Activated naive CD8-positive, alpha-beta T cell treated with anti-CD3 and anti-CD28 coated beads, Interleukin-2, amount 50 U/mL, for 24 hours (primary cell): ENCODE data around the gene CFB.

ENCODE experiments used
- ATAC-seq: fragments of 150-1000 bp; cut with Tn5 transposase; one replicate; pipeline ENCODE4 v1.10.0; 2021
- DNase-seq: peaks from one replicate; pipeline ENCODE4 v3.0.0; 2021
- H3K27ac Mint-ChIP-seq: one replicate; pipeline ENCODE4 v1.8.0; 2021; ENCODE audit warnings: mild to moderate bottlenecking, mixed read lengths
- H3K27me3 Mint-ChIP-seq: one replicate; pipeline ENCODE4 v1.8.0; 2021; ENCODE audit warnings: mixed read lengths
- H3K36me3 Mint-ChIP-seq: one replicate; pipeline ENCODE4 v1.8.0; 2021; ENCODE audit warnings: low read depth, mixed read lengths
- H3K4me1 Mint-ChIP-seq: one replicate; pipeline ENCODE4 v1.8.0; 2021; ENCODE audit warnings: mixed read lengths
- H3K4me3 Mint-ChIP-seq: one replicate; pipeline ENCODE4 v1.8.0; 2021; ENCODE audit warnings: mild to moderate bottlenecking, moderate library complexity, mixed read lengths
- H3K9me3 Mint-ChIP-seq: one replicate; pipeline ENCODE4 v1.8.0; 2021; ENCODE audit warnings: mixed read lengths

Gene CFB

DNA sequence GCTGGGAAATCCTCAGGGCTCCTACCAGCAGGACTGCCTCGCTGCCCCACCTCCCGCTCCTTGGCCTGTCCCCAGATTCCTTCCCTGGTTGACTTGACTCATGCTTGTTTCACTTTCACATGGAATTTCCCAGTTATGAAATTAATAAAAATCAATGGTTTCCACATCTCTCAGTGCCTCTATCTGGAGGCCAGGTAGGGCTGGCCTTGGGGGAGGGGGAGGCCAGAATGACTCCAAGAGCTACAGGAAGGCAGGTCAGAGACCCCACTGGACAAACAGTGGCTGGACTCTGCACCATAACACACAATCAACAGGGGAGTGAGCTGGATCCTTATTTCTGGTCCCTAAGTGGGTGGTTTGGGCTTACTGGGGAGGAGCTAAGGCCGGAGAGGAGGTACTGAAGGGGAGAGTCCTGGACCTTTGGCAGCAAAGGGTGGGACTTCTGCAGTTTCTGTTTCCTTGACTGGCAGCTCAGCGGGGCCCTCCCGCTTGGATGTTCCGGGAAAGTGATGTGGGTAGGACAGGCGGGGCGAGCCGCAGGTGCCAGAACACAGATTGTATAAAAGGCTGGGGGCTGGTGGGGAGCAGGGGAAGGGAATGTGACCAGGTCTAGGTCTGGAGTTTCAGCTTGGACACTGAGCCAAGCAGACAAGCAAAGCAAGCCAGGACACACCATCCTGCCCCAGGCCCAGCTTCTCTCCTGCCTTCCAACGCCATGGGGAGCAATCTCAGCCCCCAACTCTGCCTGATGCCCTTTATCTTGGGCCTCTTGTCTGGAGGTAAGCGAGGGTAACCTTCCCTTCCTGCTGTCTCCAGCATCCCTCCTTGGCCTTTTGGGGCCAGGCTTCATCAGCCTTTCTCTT, at the start of gene CFB:
Gene CFB, plus strand, starts transcription at position 589 of the 863 bp plus-strand sequence. Its CDS starts 127 bp downstream, at position 716.
- H3K36me3 Mint-ChIP-seq: no peaks in the 10 kb centered on the region
- DNase-seq (no peak), ATAC-seq (peak; percentile 25)
- no peaks in the 10 kb centered on the region for H3K9me3 Mint-ChIP-seq
- H3K27ac Mint-ChIP-seq: no peak within 1 kb of the TSS
- peaks cover 7% of the 10 kb centered on the region for H3K4me1 Mint-ChIP-seq
- peaks cover 11% of the 10 kb centered on the region for H3K27me3 Mint-ChIP-seq
- H3K4me3 Mint-ChIP-seq: no peak within 1 kb of the TSS

DNA sequence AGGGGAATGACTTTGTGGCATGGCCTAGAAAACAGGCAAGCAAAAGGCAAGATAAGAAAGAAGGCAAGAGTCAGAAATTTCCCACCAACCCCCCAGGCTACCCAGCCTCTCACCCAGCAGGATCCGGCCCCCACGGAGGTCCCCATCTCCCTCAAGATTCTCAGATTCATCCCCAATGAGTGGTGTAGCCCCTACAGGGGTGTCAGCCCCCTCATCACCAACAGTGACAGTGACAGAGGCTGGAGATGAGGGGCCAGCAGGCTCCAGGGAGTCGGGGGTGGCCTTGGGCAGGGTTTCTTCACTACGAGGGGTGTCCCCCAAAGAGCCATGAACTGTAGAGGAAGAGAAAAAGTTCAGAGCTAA, 49.4 kb upstream of the CFB start:
- Mint-ChIP-seq H3K9me3 (no peaks in the 10 kb centered on the region), H3K4me3 (peak overlapping the region; percentile 83), H3K27me3 (no peaks in the 10 kb centered on the region), H3K36me3 (peaks cover 11% of the 10 kb centered on the region), H3K27ac (peak overlapping the region; percentile 83), H3K4me1 (peaks cover 29% of the 10 kb centered on the region)
- ATAC-seq: no peak
- no peak for DNase-seq

GRCh38 chr6:31896856-31897611, 48.9 kb upstream of the CFB start:
- H3K4me3 Mint-ChIP-seq: peak overlapping the region; percentile 83
- ATAC-seq (no peak), DNase-seq (peak; percentile 21)

DNA sequence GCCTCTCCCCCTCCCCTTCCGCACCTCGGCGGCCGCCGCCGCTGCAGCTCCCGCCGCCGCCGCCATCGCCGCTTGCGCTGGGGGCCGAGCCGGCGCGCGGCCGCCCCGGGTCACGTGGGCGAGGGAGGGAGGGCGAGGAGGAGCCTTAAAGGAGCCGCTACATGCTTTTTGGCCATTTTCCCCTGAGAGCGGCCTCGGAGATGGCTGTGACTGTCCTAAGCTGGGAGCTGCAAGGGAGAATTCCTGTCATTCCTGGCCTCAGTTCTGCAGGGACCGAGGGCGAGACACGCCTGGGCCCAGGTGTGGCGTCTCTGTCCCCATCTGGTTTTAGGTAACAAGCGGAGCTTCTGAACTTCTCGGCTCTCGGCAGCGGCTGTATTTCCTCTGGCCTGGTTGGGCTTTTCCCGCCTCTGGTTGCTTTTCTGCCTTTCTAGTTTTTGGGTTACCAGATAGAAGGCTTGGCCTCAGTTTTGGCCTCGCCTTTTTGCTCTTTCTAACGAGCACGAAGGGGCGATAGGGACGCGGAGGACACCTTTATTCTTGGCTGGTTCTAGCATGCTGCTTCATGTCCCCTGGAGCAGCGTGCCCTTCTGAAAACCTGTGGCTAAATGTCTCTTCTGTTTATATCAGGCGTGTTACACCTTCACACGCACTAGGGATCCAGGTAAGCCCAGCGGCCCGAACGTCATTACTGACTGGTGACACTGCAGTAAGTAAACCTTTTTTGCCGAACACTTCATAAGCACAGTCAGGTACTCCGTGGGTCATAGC, 48.1 kb upstream of the CFB start, which contains the start of gene EHMT2:
Gene EHMT2, minus strand, starts transcription at position 87 of the 771 bp plus-strand sequence. Its CDS starts 21 bp downstream, at position 66.
- Mint-ChIP-seq H3K27ac (peak within 1 kb of the TSS; percentile 93), H3K4me1 (peaks cover 34% of the 10 kb centered on the region), H3K4me3 (peak within 1 kb of the TSS; percentile 94), H3K9me3 (no peaks in the 10 kb centered on the region), H3K36me3 (peaks cover 6% of the 10 kb centered on the region), H3K27me3 (no peaks in the 10 kb centered on the region)
- ATAC-seq: peak; percentile 62
- peak; percentile 90 for DNase-seq

More at GRCh38 chr6:31896856-31897611, 48.9 kb upstream of the CFB start:
- H3K36me3 Mint-ChIP-seq: peaks cover 10% of the 10 kb centered on the region
- H3K27ac Mint-ChIP-seq: peak overlapping the region; percentile 83
- H3K4me1 Mint-ChIP-seq: peaks cover 29% of the 10 kb centered on the region
- H3K27me3 Mint-ChIP-seq: no peaks in the 10 kb centered on the region
- H3K9me3 Mint-ChIP-seq: no peaks in the 10 kb centered on the region

- ATAC-seq (peak; percentile 11), DNase-seq (peak; percentile 36)
- peak overlapping the region; percentile 94 for H3K4me3 Mint-ChIP-seq
- H3K27me3 Mint-ChIP-seq: no peaks in the 10 kb centered on the region
- H3K27ac Mint-ChIP-seq: peak overlapping the region; percentile 93
- no peaks in the 10 kb centered on the region for H3K9me3 Mint-ChIP-seq
- peaks cover under 1% of the 10 kb centered on the region for H3K36me3 Mint-ChIP-seq
- peaks cover 37% of the 10 kb centered on the region for H3K4me1 Mint-ChIP-seq
These were observed 47.4 kb upstream of the CFB start for GRCh38 chr6:31898383-31899011.

DNA sequence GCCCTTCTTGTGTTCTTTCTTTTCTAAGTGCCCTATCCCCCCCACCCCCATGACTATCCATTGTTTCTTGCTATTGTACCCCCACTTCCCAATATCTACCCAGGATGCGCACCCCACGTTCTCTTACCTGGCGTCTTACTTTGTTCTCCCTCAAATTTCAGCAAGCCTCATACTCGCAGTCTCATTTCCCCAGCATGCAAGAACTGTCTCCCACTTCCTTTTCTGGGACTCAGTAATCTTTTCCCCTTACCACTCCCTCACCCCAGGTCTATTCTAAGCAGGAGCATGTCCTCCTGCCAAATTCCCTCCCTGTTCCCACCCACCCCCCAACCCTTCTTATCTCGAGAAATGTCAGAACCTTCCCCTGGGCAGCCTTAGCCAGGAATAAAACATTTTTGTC, 46.7 kb upstream of the CFB start:
- peak overlapping the region; percentile 9 for H3K27ac Mint-ChIP-seq

GRCh38 chr6:31899882-31900722, 45.8 kb upstream of the CFB start:
- Mint-ChIP-seq H3K4me3 (peak overlapping the region; percentile 94), H3K36me3 (no peaks in the 10 kb centered on the region), H3K9me3 (no peaks in the 10 kb centered on the region), H3K27me3 (no peaks in the 10 kb centered on the region), H3K4me1 (peaks cover 37% of the 10 kb centered on the region), H3K27ac (no peak overlapping the region)
- DNase-seq (peak; percentile 19), ATAC-seq (no peak)

More for the DNA sequence above, 46.7 kb upstream of the CFB start:
- no peaks in the 10 kb centered on the region for H3K36me3 Mint-ChIP-seq
- DNase-seq (no peak), ATAC-seq (no peak)
- H3K4me1 Mint-ChIP-seq: peaks cover 37% of the 10 kb centered on the region
- H3K9me3 Mint-ChIP-seq: no peaks in the 10 kb centered on the region
- no peaks in the 10 kb centered on the region for H3K27me3 Mint-ChIP-seq
- H3K4me3 Mint-ChIP-seq: peak overlapping the region; percentile 94

GRCh38 chr6:31900917-31901414, 44.9 kb upstream of the CFB start:
- no peaks in the 10 kb centered on the region for H3K9me3 Mint-ChIP-seq
- ATAC-seq (no peak), DNase-seq (no peak)
- H3K4me3 Mint-ChIP-seq: peak overlapping the region; percentile 57
- H3K36me3 Mint-ChIP-seq: no peaks in the 10 kb centered on the region
- H3K4me1 Mint-ChIP-seq: peaks cover 32% of the 10 kb centered on the region
- H3K27ac Mint-ChIP-seq: peak overlapping the region; percentile 22
- H3K27me3 Mint-ChIP-seq: no peaks in the 10 kb centered on the region

GRCh38 chr6:31901415-31901952, 44.4 kb upstream of the CFB start:
- H3K27ac Mint-ChIP-seq: peak overlapping the region; percentile 22
- peak overlapping the region; percentile 57 for H3K4me3 Mint-ChIP-seq
- no peaks in the 10 kb centered on the region for H3K9me3 Mint-ChIP-seq
- peak; percentile 12 for ATAC-seq
- peaks cover 28% of the 10 kb centered on the region for H3K4me1 Mint-ChIP-seq
- peaks cover 3% of the 10 kb centered on the region for H3K27me3 Mint-ChIP-seq
- H3K36me3 Mint-ChIP-seq: no peaks in the 10 kb centered on the region
- DNase-seq: peak; percentile 68

DNA sequence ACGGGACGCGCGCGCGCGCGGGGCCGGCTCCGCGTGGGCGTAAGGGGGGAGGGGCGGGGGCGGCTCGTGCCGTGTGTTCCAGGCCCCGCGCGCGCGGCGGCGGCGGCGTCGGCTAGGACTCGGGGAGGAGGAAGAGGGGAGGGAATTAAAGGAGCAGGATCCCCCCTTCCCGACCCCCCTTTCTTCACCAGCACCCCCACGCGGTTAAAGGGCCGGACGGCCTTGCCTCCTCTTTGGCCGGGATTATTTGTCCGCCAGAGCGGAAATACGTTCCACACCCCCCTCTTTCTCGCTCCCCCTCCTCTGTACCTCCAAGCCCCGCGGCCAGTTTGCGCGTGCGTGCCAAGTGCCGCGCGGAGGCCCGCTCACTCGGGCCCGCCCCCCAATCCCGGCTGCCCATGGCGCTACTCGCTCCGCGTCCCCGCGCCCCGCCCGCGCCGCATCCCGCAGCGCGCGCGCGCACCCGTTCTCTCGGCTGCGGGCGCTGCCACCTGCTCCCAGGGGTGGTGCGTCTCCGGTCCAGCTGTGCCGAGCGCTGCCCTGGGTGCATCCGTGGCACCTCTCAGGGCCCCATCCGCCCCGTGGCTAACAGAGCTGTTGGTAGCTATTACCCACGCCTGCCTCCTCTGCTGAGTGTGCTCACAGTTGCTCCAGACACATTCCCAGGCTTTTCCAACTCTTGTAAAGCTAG, 43.8 kb upstream of the CFB start, which contains the start of gene ZBTB12:
Gene ZBTB12, minus strand, starts transcription at position 134 of the 691 bp plus-strand sequence. CDS start 781 bp downstream, outside the sequence.
- H3K4me1 Mint-ChIP-seq: peaks cover 26% of the 10 kb centered on the region
- no peaks in the 10 kb centered on the region for H3K9me3 Mint-ChIP-seq
- peak; percentile 71 for ATAC-seq
- peak; percentile 86 for DNase-seq
- no peaks in the 10 kb centered on the region for H3K36me3 Mint-ChIP-seq
- peak within 1 kb of the TSS; percentile 81 for H3K4me3 Mint-ChIP-seq
- H3K27me3 Mint-ChIP-seq: peaks cover 4% of the 10 kb centered on the region
- peak within 1 kb of the TSS; percentile 82 for H3K27ac Mint-ChIP-seq

DNA sequence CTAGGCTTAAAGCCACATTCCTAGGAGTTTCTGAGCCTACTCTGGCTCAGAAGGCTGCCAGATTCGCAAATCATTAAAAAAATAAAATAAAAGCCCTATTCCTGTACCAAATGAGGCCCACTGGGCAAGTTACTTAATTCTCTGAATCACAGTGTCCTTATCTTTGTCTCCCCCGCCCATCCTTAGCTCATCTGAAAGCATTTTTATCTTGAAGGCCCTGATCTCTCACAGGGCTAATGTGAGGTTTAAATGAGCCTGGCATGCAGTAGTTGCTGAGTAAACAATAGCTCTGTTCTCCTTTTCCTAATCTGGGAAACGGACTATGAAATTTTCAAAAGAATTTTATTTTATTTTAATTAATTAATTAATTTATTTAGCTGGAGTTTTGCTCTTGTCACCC, 41.9 kb upstream of the CFB start:
- Mint-ChIP-seq H3K9me3 (no peaks in the 10 kb centered on the region), H3K27me3 (peaks cover 6% of the 10 kb centered on the region), H3K4me3 (no peak overlapping the region), H3K4me1 (peaks cover 20% of the 10 kb centered on the region), H3K36me3 (no peaks in the 10 kb centered on the region), H3K27ac (no peak overlapping the region)
- ATAC-seq (no peak), DNase-seq (no peak)

DNA sequence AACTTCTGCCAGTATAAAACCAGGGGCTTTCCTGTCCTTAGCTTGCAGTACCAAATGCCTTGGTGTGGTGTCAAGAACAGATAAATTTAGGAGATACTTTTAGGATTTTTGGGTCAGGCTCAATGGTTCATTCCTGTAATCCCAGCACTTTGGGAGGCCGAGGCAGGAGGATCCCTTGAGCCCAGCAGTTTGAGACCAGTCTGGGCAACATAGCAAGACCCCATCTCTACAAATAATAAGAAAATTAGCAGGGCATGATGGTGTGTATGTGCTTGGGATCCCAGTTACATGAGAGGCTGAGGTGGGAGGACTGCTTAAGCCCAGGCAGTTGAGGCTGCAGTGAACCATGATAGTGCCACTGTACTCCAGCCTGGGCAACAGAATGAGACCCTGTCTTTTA, 40.9 kb upstream of the CFB start:
- Mint-ChIP-seq H3K4me3 (no peak overlapping the region), H3K9me3 (no peaks in the 10 kb centered on the region), H3K36me3 (no peaks in the 10 kb centered on the region), H3K27me3 (peaks cover 8% of the 10 kb centered on the region), H3K27ac (no peak overlapping the region), H3K4me1 (peaks cover 12% of the 10 kb centered on the region)
- ATAC-seq (no peak), DNase-seq (no peak)
